Heart left ventricle (tissue), 16 donors: ENCODE data around the gene TRPV5. TPM values are rescaled to one million over a fixed set of nuclear protein-coding genes. Genes with fewer than 3 reads are reported as not detected.
"Not testable (repeated sequence)": the region's sequence is repeated elsewhere in the genome, so short reads cannot be mapped to it uniquely, and the experiment has no call there.

Experiments
- ATAC-seq, 4 donors: fragments of 200-7000 bp; cut with Tn5 transposase; one replicate each; pipeline ENCODE4 v1.9.1; 2020 to 2022; ENCODE audit warnings: moderate library complexity in 4 of 4, mild to moderate bottlenecking in 3 of 4, moderate number of reproducible peaks in 1 of 4
- DNase-seq, 5 donors: peaks; one replicate each; pipeline ENCODE4 v3.0.0-alpha.2; 2020
- H3K27ac ChIP-seq, 12 donors: fragments of 200-600 bp; sonication (generic) in 4 of 12; one replicate each; pipeline versions ENCODE4 v1.5.0 to v1.8.0; 2016 to 2022; ENCODE audit warnings: mild to moderate bottlenecking in 2 of 12
- H3K27me3 ChIP-seq, 9 donors: fragments of 200-600 bp; sonication (generic) in 2 of 9; one replicate each; pipeline versions ENCODE4 v1.5.1 to v1.8.0; 2016 to 2022; ENCODE audit warnings: mild to moderate bottlenecking in 3 of 9
- H3K36me3 ChIP-seq, 9 donors: fragments of 200-600 bp; sonication (generic) in 2 of 9; one replicate each; pipeline versions ENCODE4 v1.5.0 to v1.8.0; 2018 to 2022; ENCODE audit warnings: mild to moderate bottlenecking in 2 of 9
- H3K4me1 ChIP-seq, 12 donors: fragments of 200-600 bp; sonication (generic) in 4 of 12; one replicate each; pipeline versions ENCODE4 v1.5.0 to v1.8.0; 2016 to 2022; ENCODE audit warnings: mild to moderate bottlenecking in 3 of 12
- H3K4me3 ChIP-seq, 12 donors: fragments of 200-600 bp; sonication (generic) in 4 of 12; one replicate each; pipeline versions ENCODE4 v1.5.0 to v1.8.0; 2017 to 2022; ENCODE audit warnings: mild to moderate bottlenecking in 9 of 12, moderate library complexity in 4 of 12
- H3K9me3 ChIP-seq, 12 donors: fragments of 200-600 bp; sonication (generic) in 4 of 12; one replicate each; pipeline versions ENCODE4 v1.5.0 to v1.8.0; 2016 to 2022; ENCODE audit warnings: mild to moderate bottlenecking in 1 of 12
- CTCF ChIP-seq, 12 donors: fragments of 200-600 bp; sonication (generic) in 4 of 12; IDR thresholded peaks; one replicate each; pipeline versions ENCODE4 v1.5.0 to v1.8.0; 2018 to 2022; ENCODE audit warnings: antibody characterized with exemption in 12 of 12, mild to moderate bottlenecking in 5 of 12
- POLR2A ChIP-seq, 2 donors: fragments of 450-650 bp; IDR thresholded peaks; one replicate each; pipeline ENCODE4 v1.6.1; 2017; ENCODE audit warnings: antibody characterized with exemption in 2 of 2, mild to moderate bottlenecking in 2 of 2, moderate library complexity in 2 of 2
- WGBS, 4 donors: extraction: QIAGEN DNeasy Blood & Tissue Kit in 2 of 4; methylation state at CpG; one replicate each; pipeline versions ENCODE4 v1.1.5 to v1.1.7; 2013 to 2018; 5-methylcytosine and 5-hydroxymethylcytosine counted together
- intact Hi-C, 10 donors: fragments of 100-400 bp; cut with DNase I; formaldehyde crosslinking; loops; one replicate each; pipeline versions ENCODE4 v1.11.1 to v1.14.2; 2022
- long read RNA-seq, 3 donors: library from polyadenylated mRNA; unstranded; transcript quantifications; one replicate each; pipeline ENCODE4 v2.0.0, GENCODE V29; 2020 to 2021
- polyA plus RNA-seq, 2 donors: library from polyadenylated mRNA; stranded (reverse); fragments of 200-250 nt; gene quantifications; one replicate each; pipeline ENCODE4 v1.2.3, GENCODE V29; 2013
- total RNA-seq, 9 donors: library from RNA; depleted of rRNA in 2 of 9; stranded (reverse); fragments of >200 nt in 2 of 9; fragmentation: NEBNext Ultra II Directional in 3 of 9; extraction: Animal tissue kit (Norgen Biotek cat#: 25700) in 3 of 9; gene quantifications; one replicate each; pipeline versions ENCODE4 v1.1.0 to v1.2.4, GENCODE V29; 2016 to 2023
- donor health status: ischemic (EF 13 %, LVEDD 7.1; RV severe dilation, severe dysfunction).
- donor health status: healthy with polysubstance abuse.
- donor health status: DM: no; HTN: yes; CAD: no.
- donor health status: DM: no; HTN: no; CAD: no.
- donor health status: ischemic (EF 25% LVEDD 6.9; RV normal size, moderate dysfunction).
- donor health status: ischemic (EF 25% LVEDD 5.7; RV mildly dilated, moderate dysfunction).
- donor health status: healthy.
- donor health status: DM: yes; HTN: yes; CAD: no.
- donor health status: ischemic (EF 35%, LVEDD 5.7; RV mildly dilated, moderate dysfunction).
- donor health status: nonischemic (EF 11% LVEDD 7.7; RV severe dilation, severe dysfunction).
- donor health status: DM: yes; HTN: yes; CAD: no.
- donor health status: PGD.
- donor health status: ischemic (EF 29% LVEDD 5.4; RV normal size, mild dysfunction).
- donor health status: nonischemic (EF 23%, LVEDD 6.1; RV moderate dilation, normal function).

The TRPV5 gene
- total RNA-seq (not detected), polyA plus RNA-seq (not detected)
- long read RNA-seq, donor 1 = 0 reads
- long read RNA-seq, donor 2 = 0 reads
- long read RNA-seq, donor 3 = 0 reads

GRCh38 chr7:142933624-142934023, at the start of gene TRPV5:
Gene TRPV5 (minus strand): TSS chr7:142933746. CDS start chr7:142933459, 287 bp downstream.
- Histone ChIP-seq H3K36me3 (no peaks in the 10 kb centered on the region), H3K4me3 (no peak within 1 kb of the TSS), H3K4me1 (no peaks in the 10 kb centered on the region), H3K27ac (no peak within 1 kb of the TSS), H3K27me3 (peaks cover 0 to 10% (median 0%) of the 10 kb centered on the region in 9 donors), H3K9me3 (no peaks in the 10 kb centered on the region)
- ATAC-seq (no peak), DNase-seq (no peak)
- intact Hi-C loops = no loop called here
- 64 to 74% (median 68%) methylated on average over 4 of the region's 4 CpGs for WGBS, 4 donors
- TF ChIP-seq POLR2A (IDR thresholded peaks at IDR 0.05) (no peak), CTCF (IDR thresholded peaks at IDR 0.05) (no peak)

- H3K27me3 ChIP-seq, H3K36me3 ChIP-seq, DNase-seq, H3K4me3 ChIP-seq, intact Hi-C loops, H3K4me1 ChIP-seq, ATAC-seq, H3K27ac ChIP-seq: not testable (repeated sequence)
- 72 to 80% (median 75%) methylated on average over 4 of the region's 4 CpGs for WGBS, 4 donors
- H3K9me3 ChIP-seq = peaks cover 0 to 28% (median 2%) of the 10 kb centered on the region in 12 donors
Observed at GRCh38 chr7:142978402-142978801, 44.9 kb upstream of the TRPV5 start.

- Histone ChIP-seq H3K4me3 (no peak overlapping the region), H3K4me1 (no peaks in the 10 kb centered on the region), H3K27me3 (no peaks in the 10 kb centered on the region), H3K27ac (no peak overlapping the region), H3K9me3 (peaks cover 0 to 19% (median 2%) of the 10 kb centered on the region in 12 donors), H3K36me3 (no peaks in the 10 kb centered on the region)
- intact Hi-C loops = no loop called here
- WGBS, 4 donors = 71 to 88% (median 85%) methylated on average over 3 of the region's 3 CpGs
- ATAC-seq = no peak
- no peak for DNase-seq
- TF ChIP-seq POLR2A (IDR thresholded peaks at IDR 0.05) (no peak), CTCF (IDR thresholded peaks at IDR 0.05) (no peak)
Observed at GRCh38 chr7:142974626-142975025, 41.1 kb upstream of the TRPV5 start.

GRCh38 chr7:142969183-142969582, 35.6 kb upstream of the TRPV5 start:
- Histone ChIP-seq H3K9me3 (peaks cover 0 to 3% (median 0%) of the 10 kb centered on the region in 12 donors), H3K4me3 (no peak overlapping the region), H3K36me3 (no peaks in the 10 kb centered on the region), H3K27ac (no peak overlapping the region), H3K4me1 (peaks cover 0 to 5% (median 0%) of the 10 kb centered on the region in 12 donors), H3K27me3 (peaks cover 0 to 12% (median 0%) of the 10 kb centered on the region in 9 donors)
- DNase-seq (no peak), ATAC-seq (no peak)
- TF ChIP-seq POLR2A (IDR thresholded peaks at IDR 0.05) (no peak), CTCF (IDR thresholded peaks at IDR 0.05) (no peak)
- intact Hi-C loops = no loop called here
- WGBS, 4 donors = 61 to 70% (median 66%) methylated on average over 4 of the region's 4 CpGs

GRCh38 chr7:142968229-142968628, 34.7 kb upstream of the TRPV5 start:
- WGBS, 4 donors = 80 to 87% (median 84%) methylated on average over 4 of the region's 4 CpGs
- peaks cover 0 to 5% (median 0%) of the 10 kb centered on the region in 12 donors for H3K4me1 ChIP-seq
- H3K9me3 ChIP-seq = no peaks in the 10 kb centered on the region
- no peaks in the 10 kb centered on the region for H3K36me3 ChIP-seq
- no peak overlapping the region for H3K4me3 ChIP-seq
- peaks cover 0 to 20% (median 0%) of the 10 kb centered on the region in 9 donors for H3K27me3 ChIP-seq
- TF ChIP-seq POLR2A (IDR thresholded peaks at IDR 0.05) = no peak
- no peak for DNase-seq
- intact Hi-C loops = no loop called here
- ATAC-seq = no peak
- H3K27ac ChIP-seq = no peak overlapping the region
